Tibial nerve (tissue), 4 donors: ENCODE data around the gene ERG. TPM values are rescaled to one million over a fixed set of nuclear protein-coding genes. Genes with fewer than 3 reads are reported as not detected.
A peak's percentile ranks its signal among the peaks of the same experiment; 100 is the strongest.

Experiments used
- DNase-seq, 2 donors: peaks; one replicate each; pipeline ENCODE4 v3.0.0-alpha.2; 2019; ENCODE audit warnings: low spot score in 2 of 2
- H3K27ac ChIP-seq, 4 donors: fragments of 200-600 bp; sonication (generic) in 3 of 4; one replicate each; pipeline ENCODE4 v1.5.1; 2017 to 2019; ENCODE audit warnings: mild to moderate bottlenecking in 1 of 4
- H3K27me3 ChIP-seq, 2 donors: fragments of 200-600 bp; sonication (generic) in 1 of 2; one replicate each; pipeline versions ENCODE4 v1.5.1 to v1.6.0; 2017 to 2019
- H3K36me3 ChIP-seq, 3 donors: fragments of 200-600 bp; sonication (generic); one replicate each; pipeline ENCODE4 v1.5.1; 2018 to 2019
- H3K4me1 ChIP-seq, 4 donors: fragments of 200-600 bp; sonication (generic) in 3 of 4; one replicate each; pipeline ENCODE4 v1.5.1; 2017 to 2019
- H3K4me3 ChIP-seq, 4 donors: fragments of 200-600 bp; sonication (generic) in 3 of 4; one replicate each; pipeline ENCODE4 v1.5.1; 2017 to 2019; ENCODE audit warnings: mild to moderate bottlenecking in 1 of 4, moderate library complexity in 1 of 4
- H3K9me3 ChIP-seq, 4 donors: fragments of 200-600 bp; sonication (generic) in 3 of 4; one replicate each; pipeline ENCODE4 v1.5.1; 2017 to 2019
- EP300 ChIP-seq, 2 donors: sonication (generic); formaldehyde crosslinking; IDR thresholded peaks; one replicate each; pipeline ENCODE4 v1.6.1; 2017; ENCODE audit warnings: antibody characterized with exemption in 2 of 2, mild to moderate bottlenecking in 1 of 2
- POLR2A ChIP-seq, 2 donors: fragments of 450-650 bp; IDR thresholded peaks; one replicate each; pipeline ENCODE4 v1.6.1; 2017; ENCODE audit warnings: antibody characterized with exemption in 2 of 2, mild to moderate bottlenecking in 2 of 2, moderate library complexity in 2 of 2
- WGBS, 2 donors: methylation state at CpG; one replicate each; pipeline ENCODE4 v1.1.5; 2018; 5-methylcytosine and 5-hydroxymethylcytosine counted together
- total RNA-seq, 4 donors: library from RNA; depleted of rRNA; stranded (reverse); fragments of >200 nt; gene quantifications; one replicate each; pipeline ENCODE4 v1.1.0, GENCODE V29; 2016
- TF ChIP-seq, protein P1 (sequence below), 5 experiments: fragments of 200-600 bp in 3 of 5; fragments of 450-650 bp in 2 of 5; sonication (generic) in 3 of 5; IDR thresholded peaks; one replicate each; pipeline ENCODE4 v1.5.1; 2016 to 2019; ENCODE audit warnings: antibody characterized with exemption in 5 of 5, mild to moderate bottlenecking in 3 of 5, moderate library complexity in 2 of 5

ERG gene
- total RNA-seq, 4 donors from 2014 or later = 5.9 to 20.4 (median 17.6) TPM

DNA sequence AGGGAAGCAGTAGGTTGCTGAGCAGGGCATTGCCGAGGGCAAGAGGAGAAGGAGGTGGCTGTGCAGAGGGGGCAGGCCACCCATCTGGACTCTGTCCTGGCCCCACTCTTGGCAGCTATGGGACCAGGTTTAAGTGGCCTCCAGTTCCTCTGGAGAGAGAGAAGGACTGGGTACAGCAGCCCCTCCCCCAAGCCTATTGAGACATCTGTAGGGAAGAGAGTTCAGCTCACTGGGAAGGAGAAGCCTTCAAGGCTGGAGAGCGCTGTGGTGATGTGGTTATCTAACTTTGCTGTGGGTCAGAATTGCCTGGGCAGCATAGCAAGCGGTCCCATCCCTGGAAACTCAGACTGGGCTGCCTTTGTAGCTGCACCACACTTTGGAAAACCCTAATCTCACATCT lies 147.6 kb downstream of the ERG start:
- peaks cover 0 to 12% (median 0%) of the 10 kb centered on the region in 4 donors for H3K4me1 ChIP-seq
- no peak overlapping the region for H3K4me3 ChIP-seq
- 90 to 93% methylated on average over 3 of the region's 3 CpGs for WGBS, 2 donors
- H3K36me3 ChIP-seq = no peaks in the 10 kb centered on the region
- H3K9me3 ChIP-seq = no peaks in the 10 kb centered on the region
- DNase-seq = no peak
- TF ChIP-seq EP300 (IDR thresholded peaks at IDR 0.05) = no peak
- TF ChIP-seq, protein P1, sequence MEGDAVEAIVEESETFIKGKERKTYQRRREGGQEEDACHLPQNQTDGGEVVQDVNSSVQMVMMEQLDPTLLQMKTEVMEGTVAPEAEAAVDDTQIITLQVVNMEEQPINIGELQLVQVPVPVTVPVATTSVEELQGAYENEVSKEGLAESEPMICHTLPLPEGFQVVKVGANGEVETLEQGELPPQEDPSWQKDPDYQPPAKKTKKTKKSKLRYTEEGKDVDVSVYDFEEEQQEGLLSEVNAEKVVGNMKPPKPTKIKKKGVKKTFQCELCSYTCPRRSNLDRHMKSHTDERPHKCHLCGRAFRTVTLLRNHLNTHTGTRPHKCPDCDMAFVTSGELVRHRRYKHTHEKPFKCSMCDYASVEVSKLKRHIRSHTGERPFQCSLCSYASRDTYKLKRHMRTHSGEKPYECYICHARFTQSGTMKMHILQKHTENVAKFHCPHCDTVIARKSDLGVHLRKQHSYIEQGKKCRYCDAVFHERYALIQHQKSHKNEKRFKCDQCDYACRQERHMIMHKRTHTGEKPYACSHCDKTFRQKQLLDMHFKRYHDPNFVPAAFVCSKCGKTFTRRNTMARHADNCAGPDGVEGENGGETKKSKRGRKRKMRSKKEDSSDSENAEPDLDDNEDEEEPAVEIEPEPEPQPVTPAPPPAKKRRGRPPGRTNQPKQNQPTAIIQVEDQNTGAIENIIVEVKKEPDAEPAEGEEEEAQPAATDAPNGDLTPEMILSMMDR (IDR thresholded peaks at IDR 0.05) = no peak
- TF ChIP-seq POLR2A (IDR thresholded peaks at IDR 0.05) = no peak
- H3K27ac ChIP-seq = no peak overlapping the region
- H3K27me3 ChIP-seq = no peaks in the 10 kb centered on the region

DNA sequence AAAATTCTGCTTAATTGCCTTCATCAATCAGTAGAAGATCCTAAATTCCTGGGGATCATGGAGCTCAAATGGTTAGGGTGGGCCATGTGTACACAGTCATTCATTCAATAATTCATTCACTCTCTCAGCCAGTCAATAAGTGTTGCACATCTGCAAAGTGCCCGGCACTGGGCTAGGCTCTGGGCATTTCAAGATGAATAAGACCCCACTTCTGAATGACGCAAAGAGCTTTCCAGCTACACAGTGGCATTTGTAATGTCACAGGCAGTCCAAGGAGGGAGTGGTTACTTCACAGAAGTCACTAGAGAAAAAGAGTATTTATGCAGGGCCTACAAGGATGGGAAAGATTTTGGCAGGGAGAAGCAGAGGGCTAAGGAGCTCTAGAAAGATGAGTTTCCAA lies 148.3 kb downstream of the ERG start:
- 66 to 67% methylated on average over 2 of the region's 2 CpGs for WGBS, 2 donors
- DNase-seq = no peak
- Histone ChIP-seq H3K27ac (no peak overlapping the region), H3K27me3 (no peaks in the 10 kb centered on the region), H3K4me1 (peaks cover 0 to 12% (median 0%) of the 10 kb centered on the region in 4 donors), H3K4me3 (no peak overlapping the region), H3K36me3 (no peaks in the 10 kb centered on the region), H3K9me3 (no peaks in the 10 kb centered on the region)
- TF ChIP-seq, protein P1 (IDR thresholded peaks at IDR 0.05) = no peak
- TF ChIP-seq POLR2A (IDR thresholded peaks at IDR 0.05) (no peak), EP300 (IDR thresholded peaks at IDR 0.05) (no peak)

DNA sequence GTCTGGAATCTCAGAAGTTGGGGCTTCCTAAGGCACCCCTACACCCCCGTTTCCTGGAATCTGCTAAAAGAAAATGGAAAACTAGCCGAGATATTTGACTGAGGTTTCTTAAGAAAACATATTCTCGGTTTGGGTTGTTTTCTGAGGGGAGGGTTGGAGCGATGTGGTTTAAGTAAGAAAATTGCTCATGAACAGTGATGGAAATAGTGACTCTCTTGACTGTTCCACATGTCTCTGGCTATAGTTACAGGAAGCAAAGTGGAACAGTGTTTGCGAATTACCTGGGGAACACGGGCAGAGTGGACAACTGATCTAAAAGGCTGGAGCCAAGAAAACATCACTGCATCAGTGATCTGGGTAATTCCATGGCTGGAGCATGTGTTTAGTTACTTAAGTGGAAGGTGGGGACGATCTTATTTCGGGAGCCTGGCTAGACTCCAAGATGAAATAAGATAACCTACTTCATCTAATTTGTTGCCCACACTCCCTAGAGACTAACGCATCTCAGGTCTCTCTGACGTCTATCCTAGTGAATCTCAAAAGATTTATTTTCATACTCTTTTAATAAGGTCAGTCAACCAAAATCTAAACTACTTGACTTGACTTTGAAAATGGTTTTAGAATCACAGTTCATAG lies 149.0 kb downstream of the ERG start:
- Histone ChIP-seq H3K36me3 (no peaks in the 10 kb centered on the region), H3K4me3 (no peak overlapping the region), H3K27me3 (no peaks in the 10 kb centered on the region), H3K9me3 (no peaks in the 10 kb centered on the region), H3K27ac (peak overlapping the region in 1 of 4 donors; percentile 36), H3K4me1 (peaks cover 0 to 12% (median 0%) of the 10 kb centered on the region in 4 donors)
- WGBS, 2 donors = 51 to 55% methylated on average over 10 of the region's 10 CpGs
- TF ChIP-seq EP300 (IDR thresholded peaks at IDR 0.05) (peak in 1 of 2 donors; percentile 27), POLR2A (IDR thresholded peaks at IDR 0.05) (no peak)
- no peak for DNase-seq

DNA sequence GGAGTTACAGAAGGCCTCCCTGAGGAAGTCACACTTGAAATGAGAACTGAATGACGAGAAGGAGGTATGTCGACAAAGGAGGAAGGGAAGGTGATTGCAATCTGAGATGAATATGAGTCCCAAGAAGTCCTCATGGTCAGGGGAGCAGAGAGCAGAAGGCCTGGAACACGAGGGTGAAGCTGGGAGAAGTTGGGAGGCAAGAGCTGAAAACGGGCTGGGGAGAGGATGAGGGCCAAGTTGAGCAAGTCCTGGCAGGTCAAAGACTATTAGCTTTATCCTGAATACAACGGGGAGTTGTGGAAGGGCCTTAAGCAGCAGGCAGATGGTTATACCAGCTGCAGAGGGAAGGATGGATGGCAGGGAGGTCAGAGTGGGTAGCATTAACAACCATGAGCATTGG lies 152.0 kb downstream of the ERG start:
- no peak for DNase-seq
- Histone ChIP-seq H3K27ac (no peak overlapping the region), H3K4me3 (no peak overlapping the region), H3K4me1 (no peaks in the 10 kb centered on the region), H3K36me3 (no peaks in the 10 kb centered on the region), H3K27me3 (no peaks in the 10 kb centered on the region), H3K9me3 (no peaks in the 10 kb centered on the region)
- TF ChIP-seq POLR2A (IDR thresholded peaks at IDR 0.05) = no peak
- TF ChIP-seq EP300 (IDR thresholded peaks at IDR 0.05) = no peak
- TF ChIP-seq, protein P1 (IDR thresholded peaks at IDR 0.05) = no peak
- 65 to 68% methylated on average over 5 of the region's 5 CpGs for WGBS, 2 donors

DNA sequence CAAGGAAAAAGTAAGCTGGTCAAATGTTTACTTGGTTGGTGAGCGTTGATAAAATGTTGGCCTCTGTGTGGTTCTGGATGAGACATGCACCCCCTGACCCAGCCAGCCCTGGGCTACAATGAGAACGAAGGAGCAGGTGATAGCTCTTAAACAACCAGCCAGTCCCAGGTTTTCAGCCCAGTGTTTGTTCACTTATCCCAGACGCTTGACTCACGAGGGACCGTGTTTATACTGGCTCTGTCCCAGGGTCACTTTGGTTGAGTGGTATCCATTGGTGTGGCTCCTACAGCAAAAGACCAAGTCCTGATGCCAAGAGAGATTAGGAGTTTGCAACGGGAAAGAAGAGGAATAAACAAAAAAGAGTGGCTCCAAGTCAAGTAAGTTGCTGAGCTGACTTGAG lies 154.6 kb downstream of the ERG start:
- Histone ChIP-seq H3K4me3 (no peak overlapping the region), H3K27me3 (no peaks in the 10 kb centered on the region), H3K4me1 (no peaks in the 10 kb centered on the region), H3K27ac (no peak overlapping the region), H3K36me3 (no peaks in the 10 kb centered on the region), H3K9me3 (no peaks in the 10 kb centered on the region)
- WGBS, 2 donors = 69 to 80% methylated on average over 6 of the region's 6 CpGs
- no peak for DNase-seq
- TF ChIP-seq, protein P1 (IDR thresholded peaks at IDR 0.05) = no peak
- no peak for TF ChIP-seq EP300 (IDR thresholded peaks at IDR 0.05)
- no peak for TF ChIP-seq POLR2A (IDR thresholded peaks at IDR 0.05)
